Right lobe of liver (tissue), 6 donors: ENCODE results near the gene CERS6. TPM values are rescaled to one million over a fixed set of nuclear protein-coding genes. Genes with fewer than 3 reads are reported as not detected.
A peak's percentile ranks its signal among the peaks of the same experiment; 100 is the strongest.
"Not testable (repeated sequence)": the region's sequence is repeated elsewhere in the genome, so short reads cannot be mapped to it uniquely, and the experiment has no call there.

Source experiments
- ATAC-seq, 4 donors: fragments of 200-7000 bp; cut with Tn5 transposase; one replicate each; pipeline ENCODE4 v1.9.1; 2020; ENCODE audit warnings: mild to moderate bottlenecking in 4 of 4, moderate library complexity in 4 of 4
- DNase-seq, 3 donors: peaks; one replicate each; pipeline ENCODE4 v3.0.0-alpha.2; 2020
- H3K27ac ChIP-seq, 3 donors: fragments of 200-600 bp; one replicate each; pipeline ENCODE4 v1.8.0; 2022
- H3K27me3 ChIP-seq, 2 donors: fragments of 200-600 bp; one replicate each; pipeline ENCODE4 v1.8.0; 2022
- H3K36me3 ChIP-seq, 4 donors: fragments of 200-600 bp; sonication (generic) in 1 of 4; one replicate each; pipeline versions ENCODE4 v1.5.1 to v1.8.0; 2017 to 2022; ENCODE audit warnings: control low read depth in 1 of 4
- H3K4me1 ChIP-seq, 4 donors: fragments of 200-600 bp; sonication (generic) in 1 of 4; one replicate each; pipeline versions ENCODE4 v1.5.1 to v1.8.0; 2017 to 2022; ENCODE audit warnings: control low read depth in 1 of 4
- H3K4me3 ChIP-seq, 3 donors: fragments of 200-600 bp; one replicate each; pipeline ENCODE4 v1.8.0; 2022
- H3K9me3 ChIP-seq, 4 donors: fragments of 200-600 bp; sonication (generic) in 1 of 4; one replicate each; pipeline versions ENCODE4 v1.5.1 to v1.8.0; 2017 to 2022; ENCODE audit warnings: control low read depth in 1 of 4
- CTCF ChIP-seq, 4 donors: fragments of 200-600 bp in 3 of 4; fragments of 450-650 bp in 1 of 4; IDR thresholded peaks; one replicate each; pipeline versions ENCODE4 v1.5.1 to v1.8.0; 2016 to 2022; ENCODE audit warnings: antibody characterized with exemption in 4 of 4, mild to moderate bottlenecking in 2 of 4
- POLR2A ChIP-seq: fragments of 450-650 bp; IDR thresholded peaks from one replicate; pipeline ENCODE4 v1.6.1; 2017; ENCODE audit warnings: antibody characterized with exemption, mild to moderate bottlenecking
- WGBS: methylation state at CpG from one replicate; pipeline ENCODE4 v1.1.6; 2018; ENCODE audit warnings: low coverage, low lambda C conversion rate; ENCODE audit not compliant: insufficient coverage; ENCODE audit errors: missing lambda C conversion rate; 5-methylcytosine and 5-hydroxymethylcytosine counted together
- intact Hi-C, 2 donors: fragments of 100-400 bp; cut with DNase I; formaldehyde crosslinking; loops; one replicate each; pipeline versions ENCODE4 v1.11.2 to v1.14.1; 2022
- long read RNA-seq: library from polyadenylated mRNA; unstranded; transcript quantifications from one replicate; pipeline ENCODE4 v2.0.0, GENCODE V29; 2019
- total RNA-seq, 6 experiments: library from RNA; depleted of rRNA in 2 of 6; stranded (reverse); fragments of >200 nt in 2 of 6; fragmentation: NEBNext Ultra II Directional in 3 of 6; extraction: Animal tissue kit (Norgen Biotek cat#: 25700) in 3 of 6; gene quantifications; one replicate each; pipeline versions ENCODE4 v1.1.0 to v1.2.4, GENCODE V29; 2016 to 2023
- donor health status: DM: no; HTN: yes; CAD: no.
- donor health status: DM: no; HTN: no; CAD: no.
- donor health status: DM: no; HTN: no; CAD: no.
- donor health status: DM: no; HTN: yes; CAD: no.
- donor health status: DM: no; HTN: yes; CAD: no.

Gene CERS6
- total RNA-seq: 10 to 100 TPM; 10.4 to 30.1 (median 15.6) TPM
- long read RNA-seq, partial matches to known transcripts: 0 of 1 reads
- long read RNA-seq, other reads (novel, unspliced or antisense): 1 of 1 reads

DNA sequence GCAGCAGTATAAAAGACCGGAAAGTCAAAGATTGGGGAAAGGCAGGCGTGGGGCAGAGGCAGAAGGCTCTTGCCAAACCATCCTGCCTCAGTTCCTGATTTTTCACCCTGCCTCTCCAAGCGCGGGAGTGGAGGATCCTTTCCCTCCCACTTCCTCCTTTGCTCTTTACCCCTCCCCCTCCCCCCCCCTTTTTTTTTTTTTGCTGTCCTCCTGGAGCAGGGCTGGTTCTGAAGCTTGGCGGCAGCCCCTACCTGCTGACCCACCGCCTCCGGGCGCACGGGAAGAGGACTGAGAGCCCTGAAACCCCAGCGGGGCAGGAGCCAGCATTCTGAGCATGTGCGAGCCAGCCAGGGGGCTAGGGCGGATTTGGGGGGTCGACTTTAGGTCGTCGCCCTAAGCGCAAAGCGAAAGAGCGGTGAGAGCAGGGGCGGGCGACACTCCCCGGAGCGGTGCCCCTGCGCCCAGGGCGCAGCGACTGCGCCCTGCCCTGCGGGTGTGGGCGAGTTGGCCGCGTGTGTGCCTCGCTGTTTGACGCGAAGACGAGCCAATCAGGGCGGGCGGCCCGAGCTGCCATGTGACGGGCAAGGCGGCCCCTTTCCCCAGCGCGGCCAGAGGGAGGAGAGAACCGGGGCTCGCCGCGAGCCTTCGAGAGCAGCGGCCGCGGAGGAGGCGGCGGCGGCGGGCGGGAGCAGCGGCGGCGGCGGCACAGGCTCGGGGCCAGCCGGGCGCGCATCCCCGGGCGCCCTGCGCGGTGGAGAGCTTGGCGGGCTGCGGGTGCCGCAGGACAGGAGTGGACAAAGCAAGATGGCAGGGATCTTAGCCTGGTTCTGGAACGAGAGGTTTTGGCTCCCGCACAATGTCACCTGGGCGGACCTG, at the start of gene CERS6:
Gene CERS6 (plus strand): TSS at position 628 of the 876 bp plus-strand sequence. CDS start 177 bp downstream, at position 805.
- H3K4me3 ChIP-seq: peak within 1 kb of the TSS; percentile 68 to 98 (median 94)
- TF ChIP-seq POLR2A: peak; percentile 97
- peak in 1 of 4 donors; percentile 6 for TF ChIP-seq CTCF (IDR thresholded peaks at IDR 0.05)
- peak; percentile 95 to 98 (median 97) for ATAC-seq

GRCh38 chr2:168412301-168412700, 43.8 kb upstream of the CERS6 start:
- ATAC-seq, H3K4me3 ChIP-seq, H3K36me3 ChIP-seq, H3K9me3 ChIP-seq, H3K27ac ChIP-seq, intact Hi-C loops, H3K27me3 ChIP-seq, DNase-seq, H3K4me1 ChIP-seq: not testable (repeated sequence)
- WGBS: 90% methylated on average over 2 of the region's 5 CpGs

More for the DNA sequence above, at the start of gene CERS6:
- intact Hi-C loops: no loop called here
- no peaks in the 10 kb centered on the region for H3K9me3 ChIP-seq
- H3K4me1 ChIP-seq: peaks cover 0 to 9% (median 4%) of the 10 kb centered on the region in 4 donors
- H3K36me3 ChIP-seq: no peaks in the 10 kb centered on the region
- H3K27me3 ChIP-seq: no peaks in the 10 kb centered on the region
- peak within 1 kb of the TSS; percentile 78 to 98 (median 95) for H3K27ac ChIP-seq
- peak; percentile 98 to 99 (median 99) for DNase-seq
- WGBS: 4% methylated on average over 18 of the region's 72 CpGs

GRCh38 chr2:168413101-168413500, 43.0 kb upstream of the CERS6 start:
- ATAC-seq, H3K27me3 ChIP-seq, H3K36me3 ChIP-seq, H3K27ac ChIP-seq, DNase-seq, H3K4me3 ChIP-seq, H3K9me3 ChIP-seq, H3K4me1 ChIP-seq, intact Hi-C loops: not testable (repeated sequence)
- 50% methylated on average over 1 of the region's 3 CpGs for whole genome bisulfite sequencing

DNA sequence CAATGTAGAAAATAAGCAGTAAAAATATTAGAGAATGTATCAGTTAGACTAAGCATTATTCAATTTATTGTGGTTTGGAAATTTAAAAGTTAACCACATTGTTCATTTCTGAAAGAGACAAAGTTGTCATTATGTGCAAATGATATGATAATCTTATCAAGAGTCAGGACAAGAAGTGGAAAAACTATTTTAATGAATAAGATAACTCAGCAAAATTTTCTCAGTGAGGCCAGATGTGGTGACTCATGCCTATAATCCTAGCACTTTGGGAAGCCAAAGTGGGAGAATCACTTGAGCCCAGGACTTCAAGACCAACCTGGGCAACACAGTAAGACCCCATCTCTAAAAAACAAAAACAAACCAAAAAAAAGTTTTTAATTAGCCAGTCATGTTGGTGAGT, 39.5 kb upstream of the CERS6 start:
- H3K4me1 ChIP-seq: no peaks in the 10 kb centered on the region
- no peak overlapping the region for H3K4me3 ChIP-seq
- no peak for DNase-seq

DNA sequence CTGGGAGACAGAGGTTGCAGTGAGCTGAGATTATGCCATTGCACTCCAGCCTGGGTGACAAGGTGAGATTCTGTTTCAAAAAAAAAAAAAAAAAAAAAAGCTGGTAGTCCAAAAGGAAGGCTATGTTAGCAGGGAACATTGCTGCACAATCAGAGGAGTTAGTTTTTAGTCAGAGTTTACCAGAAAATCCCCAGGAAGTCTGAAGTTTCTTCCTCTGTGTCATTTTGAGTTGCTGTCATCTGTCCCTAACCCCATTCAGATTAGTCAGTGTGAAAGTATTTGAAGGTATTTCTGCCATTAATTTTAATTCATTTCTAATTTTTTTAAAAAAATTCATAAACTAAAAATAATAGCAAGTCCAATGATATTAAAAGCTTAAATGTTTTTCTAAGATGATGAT, 33.5 kb upstream of the CERS6 start:
- intact Hi-C loops: no loop called here
- ATAC-seq (no peak), DNase-seq (no peak)
- H3K4me1 ChIP-seq: no peaks in the 10 kb centered on the region
- no peaks in the 10 kb centered on the region for H3K9me3 ChIP-seq
- no peak overlapping the region for H3K4me3 ChIP-seq
- no peak for TF ChIP-seq CTCF (IDR thresholded peaks at IDR 0.05)
- no peak for TF ChIP-seq POLR2A
- H3K27me3 ChIP-seq: no peaks in the 10 kb centered on the region
- no peaks in the 10 kb centered on the region for H3K36me3 ChIP-seq
- H3K27ac ChIP-seq: no peak overlapping the region

More for the DNA sequence above, 39.5 kb upstream of the CERS6 start:
- Histone ChIP-seq H3K36me3 (no peaks in the 10 kb centered on the region), H3K9me3 (no peaks in the 10 kb centered on the region), H3K27me3 (no peaks in the 10 kb centered on the region), H3K27ac (no peak overlapping the region)
- no peak for TF ChIP-seq POLR2A
- ATAC-seq: no peak
- intact Hi-C loops: no loop called here

DNA sequence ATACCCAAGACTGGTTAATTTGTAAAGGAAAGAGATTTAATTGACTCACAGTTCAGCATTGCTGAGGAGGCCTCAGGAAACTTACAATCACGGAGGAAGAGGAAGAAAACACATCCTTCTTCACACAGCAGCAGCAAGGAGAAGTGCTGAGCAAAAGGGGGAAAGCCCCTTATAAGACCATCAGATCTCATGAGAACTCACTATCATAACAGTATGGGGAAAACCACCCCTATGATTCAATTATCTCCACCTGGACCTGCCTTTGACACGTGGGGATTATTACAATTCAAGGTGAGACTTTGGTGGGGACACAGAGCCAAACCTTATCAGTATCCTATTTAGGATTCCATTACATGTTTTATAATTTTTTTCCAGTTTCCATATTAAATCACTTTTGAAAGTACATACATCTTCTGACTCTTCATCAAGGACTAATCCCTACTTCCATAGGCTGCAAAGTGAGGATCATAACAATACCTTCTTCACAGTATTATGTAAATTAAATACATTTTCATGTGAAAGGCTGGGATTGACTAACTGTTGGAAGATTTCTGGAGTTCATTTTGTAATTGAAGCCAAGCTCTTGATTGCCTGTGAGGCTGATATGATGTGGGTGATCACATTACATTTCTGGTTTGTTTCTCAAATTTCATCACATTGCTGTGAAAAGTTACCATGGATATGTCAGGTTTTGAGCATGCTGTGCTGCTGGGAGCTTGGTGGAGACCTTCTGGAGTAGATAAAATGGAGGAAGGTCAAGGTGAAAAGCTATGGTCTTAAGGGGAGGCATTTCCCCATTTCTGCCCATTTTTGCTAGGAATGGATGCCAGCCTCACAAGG, 31.7 kb upstream of the CERS6 start:
- intact Hi-C loops: no loop called here
- H3K4me3 ChIP-seq: no peak overlapping the region
- no peaks in the 10 kb centered on the region for H3K27me3 ChIP-seq
- ATAC-seq (no peak), DNase-seq (no peak)
- H3K4me1 ChIP-seq: no peaks in the 10 kb centered on the region
- 47% methylated on average over 2 of the region's 2 CpGs for WGBS
- TF ChIP-seq CTCF (IDR thresholded peaks at IDR 0.05) (no peak), POLR2A (no peak)
- no peaks in the 10 kb centered on the region for H3K36me3 ChIP-seq
- no peaks in the 10 kb centered on the region for H3K9me3 ChIP-seq
- no peak overlapping the region for H3K27ac ChIP-seq
